Erythroblast (primary cell): ENCODE data around the gene TRAF1.

ENCODE experiments used
- GATA1 ChIP-seq: IDR thresholded peaks from 2 replicates; pipeline ENCODE4 v1.6.1; 2011; ENCODE audit warnings: low read depth, mild to moderate bottlenecking, control low read depth, low read length, moderate library complexity
- POLR2A ChIP-seq: IDR thresholded peaks from 2 replicates; pipeline ENCODE4 v1.6.1; 2011; ENCODE audit warnings: mild to moderate bottlenecking, low read length

GRCh38 chr9:120917929-120918762 lies 8.4 kb downstream of the TRAF1 start:
- no peak for TF ChIP-seq POLR2A
- no peak for TF ChIP-seq GATA1
